Measurements from ENCODE around the gene THEMIS2. TPM values are rescaled to one million over a fixed set of nuclear protein-coding genes. Genes with fewer than 3 reads are reported as not detected.

THEMIS2 gene
- total and polyA plus RNA-seq, 7 donors = 1.5 to 6.1 (median 3.8) TPM

DNA sequence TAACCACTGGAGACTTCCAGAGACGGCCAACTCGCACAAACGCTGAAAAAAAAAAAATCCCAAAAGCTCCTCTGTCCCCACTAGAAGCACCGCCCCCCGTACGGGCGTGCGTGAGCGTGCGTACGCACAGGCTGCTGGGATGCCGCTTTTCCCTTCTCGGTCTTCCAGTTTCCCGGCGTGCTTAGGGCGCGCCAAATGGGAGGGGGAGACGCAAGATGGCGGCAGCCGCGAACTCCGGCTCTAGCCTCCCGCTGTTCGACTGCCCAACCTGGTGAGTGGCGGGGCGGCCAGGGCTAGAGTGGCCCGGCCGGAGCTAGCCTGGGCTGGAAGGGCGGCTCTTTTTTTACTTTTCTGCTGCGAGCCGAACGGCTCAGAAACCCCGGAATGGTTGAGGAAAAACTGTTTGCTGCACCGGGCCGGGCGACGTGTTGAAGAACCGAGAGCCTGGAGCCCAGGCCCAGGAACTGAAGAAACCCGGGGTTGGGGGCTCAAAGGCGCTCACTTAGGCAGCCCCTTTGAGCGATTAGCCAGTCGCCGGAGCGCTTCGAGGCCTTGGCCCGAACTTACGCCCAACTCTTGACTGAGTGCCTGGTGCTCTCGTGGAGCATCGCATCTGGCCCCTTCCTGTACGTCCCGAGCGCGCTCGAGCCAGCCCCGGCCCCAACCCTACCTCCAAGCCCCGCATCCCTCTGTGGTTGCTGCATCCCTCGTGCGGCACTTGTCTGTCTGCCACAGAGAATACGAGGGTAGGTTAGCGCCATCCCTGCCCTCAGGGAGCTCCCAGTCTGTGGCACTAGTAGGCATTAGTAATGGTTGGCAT is 41.5 kb upstream of the THEMIS2 start, which contains the start of gene PPP1R8:
PPP1R8 (plus strand) TSS at position 162 of the 820 bp plus-strand sequence; CDS start at position 216, 54 bp downstream.
- H3K27me3 ChIP-seq (ENCODE audit: insufficient read depth in 3 of 3, low read length in 2 of 3) = no peaks in the 10 kb centered on the region
- DNase-seq (peak; percentile 94 to 96), ATAC-seq (peak; percentile 99 to 100 (median 100))
- peak within 1 kb of the TSS; percentile 84 for H3K27ac ChIP-seq
- peak within 1 kb of the TSS; percentile 92 for H3K4me3 ChIP-seq
- H3K36me3 ChIP-seq (ENCODE audit: insufficient read depth in 1 of 2, low read depth in 1 of 2) = peaks cover 3 to 31% of the 10 kb centered on the region in 2 donors
- intact Hi-C loops (cut with DNase I) = no loop called here
- 0 to 1% (median 0%) methylated on average over 52 to 60 of the region's 60 CpGs for WGBS, 3 donors
- TF ChIP-seq, protein P1, sequence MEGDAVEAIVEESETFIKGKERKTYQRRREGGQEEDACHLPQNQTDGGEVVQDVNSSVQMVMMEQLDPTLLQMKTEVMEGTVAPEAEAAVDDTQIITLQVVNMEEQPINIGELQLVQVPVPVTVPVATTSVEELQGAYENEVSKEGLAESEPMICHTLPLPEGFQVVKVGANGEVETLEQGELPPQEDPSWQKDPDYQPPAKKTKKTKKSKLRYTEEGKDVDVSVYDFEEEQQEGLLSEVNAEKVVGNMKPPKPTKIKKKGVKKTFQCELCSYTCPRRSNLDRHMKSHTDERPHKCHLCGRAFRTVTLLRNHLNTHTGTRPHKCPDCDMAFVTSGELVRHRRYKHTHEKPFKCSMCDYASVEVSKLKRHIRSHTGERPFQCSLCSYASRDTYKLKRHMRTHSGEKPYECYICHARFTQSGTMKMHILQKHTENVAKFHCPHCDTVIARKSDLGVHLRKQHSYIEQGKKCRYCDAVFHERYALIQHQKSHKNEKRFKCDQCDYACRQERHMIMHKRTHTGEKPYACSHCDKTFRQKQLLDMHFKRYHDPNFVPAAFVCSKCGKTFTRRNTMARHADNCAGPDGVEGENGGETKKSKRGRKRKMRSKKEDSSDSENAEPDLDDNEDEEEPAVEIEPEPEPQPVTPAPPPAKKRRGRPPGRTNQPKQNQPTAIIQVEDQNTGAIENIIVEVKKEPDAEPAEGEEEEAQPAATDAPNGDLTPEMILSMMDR (IDR thresholded peaks at IDR 0.05) = no peak
- peaks cover 30% of the 10 kb centered on the region for H3K4me1 ChIP-seq
- no peaks in the 10 kb centered on the region for H3K9me3 ChIP-seq

DNA sequence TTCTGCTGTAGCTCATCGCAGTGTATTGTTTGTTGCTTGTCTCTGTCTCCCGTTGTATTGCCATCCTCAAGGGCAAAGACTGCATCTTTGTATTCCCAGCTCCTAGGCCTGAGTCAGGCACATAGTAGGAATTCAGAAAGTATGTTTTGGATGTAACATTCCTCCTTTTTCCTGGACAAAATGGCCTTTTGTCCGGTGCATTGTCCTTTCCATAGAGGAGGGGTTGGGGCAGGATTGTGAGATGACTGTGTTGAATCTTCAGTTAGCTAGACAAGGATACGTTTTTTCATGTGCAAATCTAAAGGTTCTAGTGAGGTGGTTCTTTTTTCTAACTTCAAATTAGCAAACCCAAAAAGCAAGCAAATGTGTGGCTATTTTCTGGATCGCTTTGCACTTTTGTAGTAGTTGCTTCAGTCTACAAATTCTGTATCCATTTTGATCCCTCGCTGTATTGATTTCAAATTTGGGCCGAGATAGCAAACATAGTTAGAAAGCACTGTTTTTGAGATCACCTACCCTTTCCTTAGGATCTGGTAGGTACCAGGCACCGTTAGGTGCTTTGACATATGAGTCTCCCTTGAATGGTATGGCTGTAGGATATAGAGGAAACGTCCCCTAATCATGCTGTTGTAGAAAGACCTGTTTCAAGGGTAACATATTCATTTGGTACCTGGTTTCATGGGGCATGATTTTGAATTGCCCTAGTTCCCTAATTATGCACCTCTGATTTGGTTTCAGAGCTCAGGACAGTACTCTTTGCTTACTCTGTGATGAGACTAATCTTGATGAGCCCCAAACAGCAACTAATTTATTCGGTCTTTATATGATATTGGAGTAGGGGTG is 40.6 kb upstream of the THEMIS2 start:
- intact Hi-C loops (cut with DNase I) = no loop called here
- 44 to 51% (median 47%) methylated on average over 10 of the region's 10 CpGs for WGBS, 3 donors
- TF ChIP-seq, protein P1 (IDR thresholded peaks at IDR 0.05) = no peak
- ATAC-seq = no peak
- Histone ChIP-seq H3K4me1 (peaks cover 33% of the 10 kb centered on the region), H3K27ac (peak overlapping the region; percentile 84), H3K4me3 (peak overlapping the region; percentile 92), H3K36me3 (ENCODE audit: insufficient read depth in 1 of 2, low read depth in 1 of 2) (peaks cover 3 to 31% of the 10 kb centered on the region in 2 donors), H3K9me3 (no peaks in the 10 kb centered on the region), H3K27me3 (ENCODE audit: insufficient read depth in 3 of 3, low read length in 2 of 3) (no peaks in the 10 kb centered on the region)
- DNase-seq = no peak

DNA sequence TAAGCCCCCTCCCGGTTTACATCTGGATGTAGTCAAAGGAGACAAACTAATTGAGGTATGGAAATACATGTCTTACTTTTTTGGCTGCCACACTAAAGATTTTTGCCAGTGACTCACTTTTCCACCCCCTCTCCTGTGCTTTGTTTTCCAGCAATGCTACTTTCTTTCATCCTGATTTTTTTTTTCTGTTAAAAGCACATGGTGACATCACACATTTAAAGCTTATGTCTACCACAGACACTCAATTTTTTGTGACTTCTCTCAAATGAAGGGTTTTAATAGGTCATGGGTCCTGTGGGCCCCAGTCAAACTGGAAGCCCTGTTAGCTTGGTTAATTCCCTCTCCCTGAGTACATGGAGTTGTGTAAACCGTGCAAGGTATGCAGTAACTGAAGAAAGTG is 39.6 kb upstream of the THEMIS2 start:
- 80 to 85% (median 81%) methylated on average over 2 of the region's 2 CpGs for WGBS, 3 donors
- H3K9me3 ChIP-seq = no peaks in the 10 kb centered on the region
- intact Hi-C loops (cut with DNase I) = no loop called here
- H3K4me1 ChIP-seq = peaks cover 33% of the 10 kb centered on the region
- no peaks in the 10 kb centered on the region for H3K27me3 ChIP-seq (ENCODE audit: insufficient read depth in 3 of 3, low read length in 2 of 3)
- no peak overlapping the region for H3K4me3 ChIP-seq
- peaks cover 3 to 31% of the 10 kb centered on the region in 2 donors for H3K36me3 ChIP-seq (ENCODE audit: insufficient read depth in 1 of 2, low read depth in 1 of 2)
- no peak for DNase-seq
- ATAC-seq = no peak
- TF ChIP-seq, protein P1 (IDR thresholded peaks at IDR 0.05) = no peak
- H3K27ac ChIP-seq = no peak overlapping the region

DNA sequence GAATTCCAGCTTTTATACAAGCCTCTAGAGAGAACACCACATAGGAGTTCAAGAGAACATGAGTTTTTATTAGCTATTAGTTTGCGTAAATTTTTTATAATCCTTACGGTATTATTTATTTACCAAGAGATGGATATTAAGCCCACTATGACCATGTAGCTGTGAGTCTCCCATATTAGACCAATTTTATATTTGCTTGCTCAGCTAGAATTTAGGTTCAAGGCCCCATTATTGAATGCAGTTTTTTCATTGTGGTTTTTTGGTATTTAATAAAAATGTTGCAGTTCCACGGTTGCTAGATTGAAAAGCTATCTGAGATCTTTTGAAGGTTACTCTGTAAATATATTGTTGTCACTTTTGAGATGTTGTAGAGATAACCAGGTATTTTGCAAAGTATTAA is 38.9 kb upstream of the THEMIS2 start:
- intact Hi-C loops (cut with DNase I) = no loop called here
- TF ChIP-seq, protein P1 (IDR thresholded peaks at IDR 0.05) = no peak
- H3K4me3 ChIP-seq = no peak overlapping the region
- whole genome bisulfite sequencing, 3 donors = 91 to 93% (median 93%) methylated on average over 3 of the region's 3 CpGs
- DNase-seq = no peak
- no peak overlapping the region for H3K27ac ChIP-seq
- H3K27me3 ChIP-seq (ENCODE audit: insufficient read depth in 3 of 3, low read length in 2 of 3) = no peaks in the 10 kb centered on the region
- H3K4me1 ChIP-seq = peaks cover 33% of the 10 kb centered on the region
- no peaks in the 10 kb centered on the region for H3K9me3 ChIP-seq
- no peak for ATAC-seq
- peaks cover 3 to 31% of the 10 kb centered on the region in 2 donors for H3K36me3 ChIP-seq (ENCODE audit: insufficient read depth in 1 of 2, low read depth in 1 of 2)

Measured in psoas muscle (tissue), 8 donors.